Endodermal cell (in vitro differentiated cells): ENCODE data around the gene CERS6. TPM values are rescaled to one million over a fixed set of nuclear protein-coding genes. Genes with fewer than 3 reads are reported as not detected.

Experiments
- DNase-seq: peaks from one replicate; pipeline ENCODE4 v3.0.0-alpha.2; 2017
- H3K27ac ChIP-seq: 2 replicates; pipeline ENCODE4 v1.5.1; 2013; ENCODE audit warnings: mild to moderate bottlenecking, low read depth, low read length, moderate library complexity
- H3K27me3 ChIP-seq: 2 replicates; pipeline ENCODE4 v1.6.1; 2013; ENCODE audit warnings: mild to moderate bottlenecking, low read length, moderate library complexity; ENCODE audit not compliant: insufficient read depth, control insufficient read depth, poor library complexity, severe bottlenecking
- H3K36me3 ChIP-seq: 2 replicates; pipeline ENCODE4 v1.7.0; 2013; ENCODE audit warnings: mild to moderate bottlenecking, low read length, moderate library complexity; ENCODE audit not compliant: control insufficient read depth, insufficient read depth
- H3K4me1 ChIP-seq: one replicate; pipeline ENCODE4 v1.7.0; 2013; ENCODE audit warnings: low read length; ENCODE audit not compliant: control insufficient read depth, insufficient read depth
- H3K4me3 ChIP-seq: 2 replicates; pipeline ENCODE4 v1.5.1; 2013; ENCODE audit warnings: mild to moderate bottlenecking, low read length, moderate library complexity
- H3K9ac ChIP-seq: 2 replicates; pipeline ENCODE4 v1.6.1; 2013; ENCODE audit warnings: mild to moderate bottlenecking, low read length, moderate library complexity; ENCODE audit not compliant: poor library complexity, severe bottlenecking; ENCODE audit errors: extremely low read depth
- H3K9me3 ChIP-seq: 2 replicates; pipeline ENCODE4 v1.6.1; 2013; ENCODE audit warnings: mild to moderate bottlenecking, low read length, moderate library complexity; ENCODE audit not compliant: control insufficient read depth
- H3K27ac Mint-ChIP-seq: 2 replicates; pipeline ENCODE4 v1.8.0; 2020; ENCODE audit warnings: mixed read lengths
- H3K27me3 Mint-ChIP-seq: 2 replicates; pipeline ENCODE4 v1.8.0; 2021; ENCODE audit warnings: mild to moderate bottlenecking, mixed read lengths; ENCODE audit not compliant: insufficient read depth
- H3K36me3 Mint-ChIP-seq: 2 replicates; pipeline ENCODE4 v1.8.0; 2020; ENCODE audit warnings: low read depth, mixed read lengths
- H3K4me1 Mint-ChIP-seq: 2 replicates; pipeline ENCODE4 v1.8.0; 2020; ENCODE audit warnings: mixed read lengths
- H3K4me3 Mint-ChIP-seq: 2 replicates; pipeline ENCODE4 v1.8.0; 2020; ENCODE audit warnings: mild to moderate bottlenecking, moderate library complexity, mixed read lengths
- H3K9me3 Mint-ChIP-seq: 2 replicates; pipeline ENCODE4 v1.8.0; 2020; ENCODE audit warnings: mild to moderate bottlenecking, mixed read lengths
- WGBS, 2 experiments: methylation state at CpG; one replicate each; pipeline versions ENCODE4 v1.1.5 to v1.1.7; 2013; ENCODE audit warnings: missing lambda C conversion rate in 2 of 2, mixed read lengths in 1 of 2; ENCODE audit not compliant: insufficient coverage in 1 of 2, insufficient read length in 1 of 2; 5-methylcytosine and 5-hydroxymethylcytosine counted together
- total RNA-seq, 2 donors: library from RNA; stranded (reverse); fragmentation: NEBNext Ultra II Directional in 1 of 2; extraction: Animal tissue kit (Norgen Biotek cat#: 25700) in 1 of 2; gene quantifications; 2 replicates in 1 of 2; 3 replicates in 1 of 2; pipeline ENCODE4 v1.2.1, GENCODE V29; 2021
- TF ChIP-seq, protein P1 (sequence below): fragments of 200-600 bp; sonication (generic); conservative IDR thresholded peaks from 2 replicates; pipeline ENCODE4 v1.5.0; 2021; ENCODE audit warnings: antibody characterized with exemption, mild to moderate bottlenecking

The CERS6 gene
- total RNA-seq, 2 donors from 2014 or later: 41.3 to 52.0 TPM

DNA sequence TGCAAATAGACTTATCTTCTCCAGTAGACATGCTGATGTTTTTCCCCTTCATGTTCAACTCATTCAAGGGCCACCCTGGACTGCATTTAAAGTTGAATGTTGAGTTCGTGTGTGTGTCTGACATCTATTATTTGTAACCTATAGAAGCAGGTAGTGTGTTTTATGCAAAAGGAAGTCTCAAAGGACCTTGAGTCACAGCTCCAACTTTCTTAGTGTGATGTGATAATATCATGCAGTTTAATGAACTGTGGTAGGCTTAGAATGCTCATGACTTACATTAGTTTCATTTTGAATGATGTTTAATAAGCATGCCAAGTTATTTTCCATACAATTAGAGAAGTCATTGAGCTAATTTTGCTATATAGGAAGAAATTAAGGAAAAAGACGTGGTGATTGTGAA lies 67.9 kb downstream of the CERS6 start:
- Histone ChIP-seq H3K27me3 (no peaks in the 10 kb centered on the region), H3K9me3 (peaks cover 3% of the 10 kb centered on the region), H3K4me3 (no peak overlapping the region), H3K9ac (no peak overlapping the region), H3K36me3 (no peaks in the 10 kb centered on the region), H3K4me1 (peaks cover 9% of the 10 kb centered on the region), H3K27ac (no peak overlapping the region)
- Mint-ChIP-seq H3K9me3 (no peaks in the 10 kb centered on the region), H3K27ac (no peak overlapping the region), H3K27me3 (no peaks in the 10 kb centered on the region), H3K36me3 (no peaks in the 10 kb centered on the region), H3K4me3 (no peak overlapping the region), H3K4me1 (peaks cover 46% of the 10 kb centered on the region)
- DNase-seq: no peak
- 89 to 90% methylated on average over 2 of the region's 2 CpGs for WGBS, 2 experiments
- TF ChIP-seq, protein P1, sequence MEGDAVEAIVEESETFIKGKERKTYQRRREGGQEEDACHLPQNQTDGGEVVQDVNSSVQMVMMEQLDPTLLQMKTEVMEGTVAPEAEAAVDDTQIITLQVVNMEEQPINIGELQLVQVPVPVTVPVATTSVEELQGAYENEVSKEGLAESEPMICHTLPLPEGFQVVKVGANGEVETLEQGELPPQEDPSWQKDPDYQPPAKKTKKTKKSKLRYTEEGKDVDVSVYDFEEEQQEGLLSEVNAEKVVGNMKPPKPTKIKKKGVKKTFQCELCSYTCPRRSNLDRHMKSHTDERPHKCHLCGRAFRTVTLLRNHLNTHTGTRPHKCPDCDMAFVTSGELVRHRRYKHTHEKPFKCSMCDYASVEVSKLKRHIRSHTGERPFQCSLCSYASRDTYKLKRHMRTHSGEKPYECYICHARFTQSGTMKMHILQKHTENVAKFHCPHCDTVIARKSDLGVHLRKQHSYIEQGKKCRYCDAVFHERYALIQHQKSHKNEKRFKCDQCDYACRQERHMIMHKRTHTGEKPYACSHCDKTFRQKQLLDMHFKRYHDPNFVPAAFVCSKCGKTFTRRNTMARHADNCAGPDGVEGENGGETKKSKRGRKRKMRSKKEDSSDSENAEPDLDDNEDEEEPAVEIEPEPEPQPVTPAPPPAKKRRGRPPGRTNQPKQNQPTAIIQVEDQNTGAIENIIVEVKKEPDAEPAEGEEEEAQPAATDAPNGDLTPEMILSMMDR: no peak

- Mint-ChIP-seq H3K27ac (no peak overlapping the region), H3K4me1 (peaks cover 55% of the 10 kb centered on the region), H3K9me3 (no peaks in the 10 kb centered on the region), H3K36me3 (no peaks in the 10 kb centered on the region), H3K4me3 (no peak overlapping the region), H3K27me3 (no peaks in the 10 kb centered on the region)
- WGBS, 2 experiments: 94 to 100% methylated on average over 1 to 3 of the region's 3 CpGs
- H3K9me3 ChIP-seq: peaks cover 3% of the 10 kb centered on the region
- no peak for DNase-seq
- H3K27ac ChIP-seq: no peak overlapping the region
- peaks cover 16% of the 10 kb centered on the region for H3K4me1 ChIP-seq
- TF ChIP-seq, protein P1: no peak
- no peak overlapping the region for H3K4me3 ChIP-seq
- H3K36me3 ChIP-seq: no peaks in the 10 kb centered on the region
- no peak overlapping the region for H3K9ac ChIP-seq
- H3K27me3 ChIP-seq: no peaks in the 10 kb centered on the region
Observed at GRCh38 chr2:168525020-168525419, 68.9 kb downstream of the CERS6 start.

DNA sequence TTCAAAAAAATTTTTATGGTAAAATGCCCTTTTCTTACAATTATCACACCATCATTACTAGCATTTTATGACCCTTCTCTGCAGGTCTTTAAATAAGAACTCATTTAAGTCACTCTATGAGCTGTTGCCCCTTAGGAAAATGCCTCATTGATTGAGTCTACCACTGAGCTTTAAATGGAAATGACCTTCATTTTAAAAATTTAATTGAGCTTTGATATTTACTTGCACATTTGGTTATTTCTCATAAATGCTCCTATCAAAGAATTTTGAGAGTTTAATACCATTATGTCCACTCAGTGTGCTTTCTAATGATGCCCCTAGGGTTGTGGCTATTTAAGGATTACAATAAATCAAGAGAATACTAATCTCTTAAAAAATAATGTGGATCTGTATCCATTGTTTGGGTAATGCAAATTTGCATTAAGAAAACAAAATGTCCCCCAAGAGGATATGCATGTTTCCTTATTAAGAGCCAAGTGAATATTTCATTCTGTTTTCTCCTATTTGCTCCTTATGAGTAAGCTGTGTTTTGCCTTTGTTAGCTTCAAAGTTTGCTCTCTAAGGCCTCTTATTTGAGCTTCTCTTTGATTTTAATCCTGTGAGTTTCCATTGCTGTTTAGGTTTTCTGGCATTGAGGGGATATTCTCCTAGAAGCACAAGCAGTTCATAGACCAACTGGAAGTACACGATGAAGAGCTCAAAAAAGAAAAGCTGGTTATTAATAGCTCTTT lies 69.8 kb downstream of the CERS6 start:
- H3K4me1 ChIP-seq: peaks cover 18% of the 10 kb centered on the region
- Mint-ChIP-seq H3K27me3 (no peaks in the 10 kb centered on the region), H3K9me3 (no peaks in the 10 kb centered on the region), H3K27ac (peak overlapping the region; percentile 55), H3K4me3 (no peak overlapping the region), H3K4me1 (peaks cover 55% of the 10 kb centered on the region), H3K36me3 (no peaks in the 10 kb centered on the region)
- H3K27me3 ChIP-seq: no peaks in the 10 kb centered on the region
- TF ChIP-seq, protein P1: no peak
- 100% methylated on average over 1 of the region's 1 CpG; no CpG with 5 or more reads in 1 of the 2 experiments for WGBS, 2 experiments
- H3K4me3 ChIP-seq: no peak overlapping the region
- peaks cover 3% of the 10 kb centered on the region for H3K9me3 ChIP-seq
- no peak overlapping the region for H3K9ac ChIP-seq
- no peak overlapping the region for H3K27ac ChIP-seq
- no peaks in the 10 kb centered on the region for H3K36me3 ChIP-seq
- no peak for DNase-seq
